SH-SY5Y (cell line): ENCODE data around the gene NCLN.

ENCODE experiments used
- GATA2 ChIP-seq: IDR thresholded peaks from 2 replicates; pipeline ENCODE4 v1.6.1; 2011; ENCODE audit warnings: mild to moderate bottlenecking, low read depth, low read length
- GATA3 ChIP-seq: IDR thresholded peaks from 2 replicates; pipeline ENCODE4 v1.6.1; 2011; ENCODE audit warnings: low read depth, mild to moderate bottlenecking, low read length, moderate library complexity

GRCh38 chr19:3196933-3197205 is 11.1 kb downstream of the NCLN start:
- TF ChIP-seq GATA3 (no peak), GATA2 (no peak)
